ENCODE measurements around the gene ZSCAN2. TPM values are rescaled to one million over a fixed set of nuclear protein-coding genes. Genes with fewer than 3 reads are reported as not detected.

ZSCAN2 gene
- total RNA-seq, 1 donor from 2014 or later: 18.7 TPM

DNA sequence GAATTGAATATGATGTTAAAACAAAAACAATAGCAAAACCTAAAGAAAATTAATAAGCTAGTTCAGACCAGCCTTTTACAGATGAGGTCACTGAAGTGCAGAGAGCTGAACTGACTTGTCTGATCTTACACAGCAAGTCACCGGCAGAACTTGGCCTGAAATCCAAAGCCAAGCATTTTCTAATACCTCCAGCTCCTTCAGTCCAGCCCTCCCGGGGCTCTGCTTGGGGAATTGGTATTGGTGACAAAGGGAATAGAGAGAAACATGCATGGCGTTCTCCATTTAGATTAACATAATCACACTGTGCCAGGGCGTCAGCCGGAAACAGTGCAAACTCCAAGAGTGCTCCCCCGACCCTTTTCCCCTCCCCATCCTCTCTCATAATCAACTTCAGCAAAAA is 14.1 kb upstream of the ZSCAN2 start:
- peaks cover 6% of the 10 kb centered on the region for H3K27me3 Mint-ChIP-seq
- no peaks in the 10 kb centered on the region for H3K36me3 Mint-ChIP-seq (ENCODE audit: low read depth)
- ATAC-seq (ENCODE audit: low read depth) (no peak), DNase-seq (no peak)
- H3K27ac Mint-ChIP-seq: no peak overlapping the region
- H3K4me1 Mint-ChIP-seq: peaks cover 4% of the 10 kb centered on the region
- no peak overlapping the region for H3K4me3 Mint-ChIP-seq
- intact Hi-C loops (cut with micrococcal nuclease): loop anchor here (5.0 kb wide), 2 partner anchors 231 to 581 kb away; partner anchors contain the start of gene ALPK3
- CTCF ChIA-PET: interaction anchor here (0.6 to 4.9 kb wide), 3 partner anchors 60 to 342 kb away, joined by 3 to 30 read pairs (median 22); no protein-coding TSS in a partner anchor
- no peaks in the 10 kb centered on the region for H3K9me3 Mint-ChIP-seq
- POLR2A ChIA-PET: interaction anchor here (0.6 kb wide), 1 partner anchor 15 kb away, joined by 12 read pairs; no protein-coding TSS in a partner anchor
- no peak for TF ChIP-seq CTCF (IDR thresholded peaks at IDR 0.05)

GRCh38 chr15:84588053-84588874 is 12.5 kb upstream of the ZSCAN2 start:
- ChIA-PET CTCF (interaction anchor here (0.6 to 4.9 kb wide), 19 partner anchors 10 to 449 kb away, joined by 3 to 30 read pairs (median 4); partner anchors contain the start of genes NMB, PDE8A and SEC11A), POLR2A (interaction anchor here (0.9 to 1.3 kb wide), 4 partner anchors 12 to 393 kb away, joined by 4 to 14 read pairs (median 4); partner anchors contain the start of genes WDR73 and ZSCAN2)
- intact Hi-C loops (cut with micrococcal nuclease): loop anchor here (1.0 to 5.0 kb wide), 9 partner anchors 43 to 701 kb away; partner anchors contain the start of genes ALPK3, NMB and WDR73
- TF ChIP-seq CTCF (IDR thresholded peaks at IDR 0.05): peak; percentile 39
- ATAC-seq (ENCODE audit: low read depth) (peak; percentile 100), DNase-seq (peak; percentile 79)
- H3K4me3 Mint-ChIP-seq: peak overlapping the region; percentile 72
- no peak overlapping the region for H3K27ac Mint-ChIP-seq
- H3K4me1 Mint-ChIP-seq: peaks cover 4% of the 10 kb centered on the region
- H3K9me3 Mint-ChIP-seq: no peaks in the 10 kb centered on the region
- H3K36me3 Mint-ChIP-seq (ENCODE audit: low read depth): no peaks in the 10 kb centered on the region
- H3K27me3 Mint-ChIP-seq: peaks cover 3% of the 10 kb centered on the region

DNA sequence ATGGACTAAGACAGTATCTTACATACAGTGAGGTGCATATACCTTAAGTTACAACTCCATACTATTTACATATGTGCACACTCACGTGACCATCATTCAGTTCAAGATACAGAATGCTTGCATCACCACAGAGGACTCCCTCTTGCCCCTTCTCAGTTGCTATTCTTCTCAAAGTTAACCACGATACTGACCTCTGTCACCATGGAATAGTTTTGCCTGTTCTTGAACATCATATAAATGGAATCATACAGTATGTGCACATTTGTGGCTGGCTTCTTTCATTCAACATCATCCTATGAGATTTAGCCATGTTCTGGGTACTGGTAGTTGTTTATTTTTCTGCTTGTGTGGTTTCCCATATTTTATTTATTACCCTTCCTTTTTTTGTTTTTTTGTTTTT is 10.4 kb upstream of the ZSCAN2 start:
- Mint-ChIP-seq H3K27me3 (peaks cover 3% of the 10 kb centered on the region), H3K9me3 (no peaks in the 10 kb centered on the region)
- intact Hi-C loops (cut with micrococcal nuclease): no loop called here

GRCh38 chr15:84591815-84592214 is 9.0 kb upstream of the ZSCAN2 start:
- Mint-ChIP-seq H3K9me3 (no peaks in the 10 kb centered on the region), H3K36me3 (ENCODE audit: low read depth) (no peaks in the 10 kb centered on the region), H3K27ac (no peak overlapping the region), H3K4me1 (peaks cover 4% of the 10 kb centered on the region), H3K4me3 (no peak overlapping the region), H3K27me3 (peaks cover 3% of the 10 kb centered on the region)
- CTCF ChIA-PET: interaction anchor here (2.2 kb wide), 1 partner anchor 336 kb away, joined by 8 read pairs; no protein-coding TSS in a partner anchor
- POLR2A ChIA-PET: interaction anchor here (0.7 kb wide), 1 partner anchor 11 kb away, joined by 8 read pairs; no protein-coding TSS in a partner anchor
- ATAC-seq (ENCODE audit: low read depth) (no peak), DNase-seq (no peak)
- no peak for TF ChIP-seq CTCF (IDR thresholded peaks at IDR 0.05)
- intact Hi-C loops (cut with micrococcal nuclease): no loop called here

More for the DNA sequence above, 10.4 kb upstream of the ZSCAN2 start:
- H3K27ac Mint-ChIP-seq: no peak overlapping the region
- no peak for TF ChIP-seq CTCF (IDR thresholded peaks at IDR 0.05)
- H3K4me1 Mint-ChIP-seq: peaks cover 4% of the 10 kb centered on the region
- H3K36me3 Mint-ChIP-seq (ENCODE audit: low read depth): no peaks in the 10 kb centered on the region
- POLR2A ChIA-PET: no interaction called here
- DNase-seq (no peak), ATAC-seq (ENCODE audit: low read depth) (no peak)
- no peak overlapping the region for H3K4me3 Mint-ChIP-seq
- CTCF ChIA-PET: interaction anchor here (2.2 to 4.9 kb wide), 2 partner anchors 288 to 338 kb away, joined by 8 to 22 read pairs; no protein-coding TSS in a partner anchor
